Tibial nerve (tissue), 4 donors: ENCODE results near the gene TP53I11. TPM values are rescaled to one million over a fixed set of nuclear protein-coding genes. Genes with fewer than 3 reads are reported as not detected.

Experiments used
- DNase-seq, 2 donors: peaks; one replicate each; pipeline ENCODE4 v3.0.0-alpha.2; 2019; ENCODE audit warnings: low spot score in 2 of 2
- H3K27ac ChIP-seq, 4 donors: fragments of 200-600 bp; sonication (generic) in 3 of 4; one replicate each; pipeline ENCODE4 v1.5.1; 2017 to 2019; ENCODE audit warnings: mild to moderate bottlenecking in 1 of 4
- H3K27me3 ChIP-seq, 2 donors: fragments of 200-600 bp; sonication (generic) in 1 of 2; one replicate each; pipeline versions ENCODE4 v1.5.1 to v1.6.0; 2017 to 2019
- H3K36me3 ChIP-seq, 3 donors: fragments of 200-600 bp; sonication (generic); one replicate each; pipeline ENCODE4 v1.5.1; 2018 to 2019
- H3K4me1 ChIP-seq, 4 donors: fragments of 200-600 bp; sonication (generic) in 3 of 4; one replicate each; pipeline ENCODE4 v1.5.1; 2017 to 2019
- H3K4me3 ChIP-seq, 4 donors: fragments of 200-600 bp; sonication (generic) in 3 of 4; one replicate each; pipeline ENCODE4 v1.5.1; 2017 to 2019; ENCODE audit warnings: mild to moderate bottlenecking in 1 of 4, moderate library complexity in 1 of 4
- H3K9me3 ChIP-seq, 4 donors: fragments of 200-600 bp; sonication (generic) in 3 of 4; one replicate each; pipeline ENCODE4 v1.5.1; 2017 to 2019
- CTCF ChIP-seq, 5 experiments: fragments of 200-600 bp in 3 of 5; fragments of 450-650 bp in 2 of 5; sonication (generic) in 3 of 5; IDR thresholded peaks; one replicate each; pipeline ENCODE4 v1.5.1; 2016 to 2019; ENCODE audit warnings: antibody characterized with exemption in 5 of 5, mild to moderate bottlenecking in 3 of 5, moderate library complexity in 2 of 5
- EP300 ChIP-seq, 2 donors: sonication (generic); formaldehyde crosslinking; IDR thresholded peaks; one replicate each; pipeline ENCODE4 v1.6.1; 2017; ENCODE audit warnings: antibody characterized with exemption in 2 of 2, mild to moderate bottlenecking in 1 of 2
- POLR2A ChIP-seq, 2 donors: fragments of 450-650 bp; IDR thresholded peaks; one replicate each; pipeline ENCODE4 v1.6.1; 2017; ENCODE audit warnings: antibody characterized with exemption in 2 of 2, mild to moderate bottlenecking in 2 of 2, moderate library complexity in 2 of 2
- WGBS, 2 donors: methylation state at CpG; one replicate each; pipeline ENCODE4 v1.1.5; 2018; 5-methylcytosine and 5-hydroxymethylcytosine counted together
- total RNA-seq, 4 donors: library from RNA; depleted of rRNA; stranded (reverse); fragments of >200 nt; gene quantifications; one replicate each; pipeline ENCODE4 v1.1.0, GENCODE V29; 2016

The TP53I11 gene
- total RNA-seq, 4 donors from 2014 or later, result 50.7 to 133 (median 60.6) TPM

GRCh38 chr11:44893308-44893822, 57.3 kb downstream of the TP53I11 start:
- DNase-seq, result no peak
- TF ChIP-seq POLR2A (IDR thresholded peaks at IDR 0.05) (no peak), EP300 (IDR thresholded peaks at IDR 0.05) (no peak), CTCF (IDR thresholded peaks at IDR 0.05) (no peak)
- H3K9me3 ChIP-seq, result peaks cover 0 to 3% (median 0%) of the 10 kb centered on the region in 4 donors
- H3K27me3 ChIP-seq, result no peaks in the 10 kb centered on the region
- no peak overlapping the region for H3K4me3 ChIP-seq
- 49 to 62% methylated on average over 10 of the region's 10 CpGs for WGBS, 2 donors
- peaks cover 0 to 15% (median 3%) of the 10 kb centered on the region in 4 donors for H3K4me1 ChIP-seq
- H3K27ac ChIP-seq, result peak overlapping the region in 2 of 4 donors; percentile 19 to 31
- peaks cover 0 to 3% (median 0%) of the 10 kb centered on the region in 3 donors for H3K36me3 ChIP-seq

- H3K4me3 ChIP-seq, result no peak overlapping the region
- TF ChIP-seq POLR2A (IDR thresholded peaks at IDR 0.05), result no peak
- no peak for TF ChIP-seq CTCF (IDR thresholded peaks at IDR 0.05)
- no peak for TF ChIP-seq EP300 (IDR thresholded peaks at IDR 0.05)
- peak overlapping the region in 1 of 4 donors; percentile 19 for H3K27ac ChIP-seq
- H3K4me1 ChIP-seq, result peaks cover 0 to 15% (median 3%) of the 10 kb centered on the region in 4 donors
- H3K9me3 ChIP-seq, result no peaks in the 10 kb centered on the region
- no peaks in the 10 kb centered on the region for H3K36me3 ChIP-seq
- 86 to 88% methylated on average over 7 of the region's 7 CpGs for WGBS, 2 donors
- no peak for DNase-seq
- H3K27me3 ChIP-seq, result no peaks in the 10 kb centered on the region
Measured at GRCh38 chr11:44892843-44893242, 57.8 kb downstream of the TP53I11 start.

- Histone ChIP-seq H3K4me1 (peaks cover 0 to 26% (median 3%) of the 10 kb centered on the region in 4 donors), H3K27ac (no peak overlapping the region)
Measured at GRCh38 chr11:44889266-44889665, 61.4 kb downstream of the TP53I11 start.

GRCh38 chr11:44887636-44888035, 63.0 kb downstream of the TP53I11 start:
- H3K9me3 ChIP-seq, result no peaks in the 10 kb centered on the region
- peaks cover 0 to 14% (median 0%) of the 10 kb centered on the region in 4 donors for H3K4me1 ChIP-seq
- no peak overlapping the region for H3K27ac ChIP-seq
- H3K4me3 ChIP-seq, result no peak overlapping the region
- DNase-seq, result no peak
- H3K36me3 ChIP-seq, result no peaks in the 10 kb centered on the region
- H3K27me3 ChIP-seq, result no peaks in the 10 kb centered on the region
- 68 to 76% methylated on average over 3 of the region's 3 CpGs for WGBS, 2 donors
- TF ChIP-seq POLR2A (IDR thresholded peaks at IDR 0.05) (no peak), CTCF (IDR thresholded peaks at IDR 0.05) (no peak), EP300 (IDR thresholded peaks at IDR 0.05) (no peak)

More at GRCh38 chr11:44889266-44889665, 61.4 kb downstream of the TP53I11 start:
- WGBS, 2 donors, result 89 to 100% methylated on average over 1 of the region's 1 CpG
- no peak for DNase-seq
- TF ChIP-seq POLR2A (IDR thresholded peaks at IDR 0.05), result no peak
- no peak for TF ChIP-seq EP300 (IDR thresholded peaks at IDR 0.05)
- no peak for TF ChIP-seq CTCF (IDR thresholded peaks at IDR 0.05)
- Histone ChIP-seq H3K36me3 (no peaks in the 10 kb centered on the region), H3K4me3 (no peak overlapping the region), H3K9me3 (no peaks in the 10 kb centered on the region), H3K27me3 (no peaks in the 10 kb centered on the region)

- TF ChIP-seq EP300 (IDR thresholded peaks at IDR 0.05) (no peak), POLR2A (IDR thresholded peaks at IDR 0.05) (no peak), CTCF (IDR thresholded peaks at IDR 0.05) (no peak)
- Histone ChIP-seq H3K27me3 (no peaks in the 10 kb centered on the region), H3K4me3 (no peak overlapping the region), H3K4me1 (peaks cover 0 to 14% (median 0%) of the 10 kb centered on the region in 4 donors), H3K36me3 (no peaks in the 10 kb centered on the region), H3K9me3 (no peaks in the 10 kb centered on the region), H3K27ac (no peak overlapping the region)
- 45 to 52% methylated on average over 3 of the region's 3 CpGs for WGBS, 2 donors
- no peak for DNase-seq
Measured at GRCh38 chr11:44886790-44887140, 63.9 kb downstream of the TP53I11 start.
